Motor neuron (in vitro differentiated cells): ENCODE results near the gene NAA16. TPM values are rescaled to one million over a fixed set of nuclear protein-coding genes. Genes with fewer than 3 reads are reported as not detected.
"Not testable (repeated sequence)": the region's sequence is repeated elsewhere in the genome, so short reads cannot be mapped to it uniquely, and the experiment has no call there.

ENCODE experiments used
- ATAC-seq, 8 experiments: fragments of 200-7000 bp; cut with Tn5 transposase; replicated peaks in 6 of 8; 2 replicates each; pipeline ENCODE4 v1.8.0; 2021; ENCODE audit warnings: mild to moderate bottlenecking in 8 of 8, moderate library complexity in 8 of 8
- H3K27ac ChIP-seq, 2 donors: fragments of 250-450 bp; sonication (Bioruptor Pico); 2 replicates each; pipeline ENCODE4 v1.9.0; 2021; ENCODE audit warnings: antibody characterized with exemption in 2 of 2, mild to moderate bottlenecking in 2 of 2, moderate library complexity in 1 of 2
- H3K4me1 ChIP-seq, 2 donors: fragments of 250-450 bp; sonication (Bioruptor Pico); replicated peaks in 1 of 2; 2 replicates each; pipeline ENCODE4 v1.6.1; 2021; ENCODE audit warnings: antibody characterized with exemption in 2 of 2, mild to moderate bottlenecking in 2 of 2, moderate library complexity in 1 of 2
- H3K4me3 ChIP-seq, 5 donors: fragments of 250-450 bp; sonication (Bioruptor Pico); 2 replicates each; pipeline ENCODE4 v1.9.0; 2021; ENCODE audit warnings: antibody characterized with exemption in 5 of 5, mild to moderate bottlenecking in 5 of 5, moderate library complexity in 4 of 5
- WGBS, 10 experiments: fragments of 450-650 bp; shearing (Covaris generic); methylation state at CpG; one replicate each; pipeline ENCODE4 v1.0.0; 2022; 5-methylcytosine and 5-hydroxymethylcytosine counted together
- in situ Hi-C, 9 experiments: fragments of 400-800 bp; cut with MboI; loops; one replicate each; pipeline ENCODE4 v1.15.0; 2021; ENCODE audit warnings: low sequenced_read_pairs in 9 of 9, low pct_unique_long_range_greater_than_20kb in 2 of 9; ENCODE audit not compliant: unreplicated experiment in 9 of 9
- total RNA-seq, 8 experiments: library from RNA; unstranded; fragments of 300-600 nt; gene quantifications; 2 replicates each; pipeline versions ENCODE4 v1.2.3 to v1.2.4, GENCODE V29; 2022

Gene NAA16
- total RNA-seq, 8 experiments from 2014 or later = 8.3 to 41.9 (median 20.2) TPM

GRCh38 chr13:41345914-41346589, 35.0 kb downstream of the NAA16 start:
- no peaks in the 10 kb centered on the region for H3K4me1 ChIP-seq
- ATAC-seq = no peak
- in situ Hi-C loops = no loop called here
- H3K4me3 ChIP-seq = no peak overlapping the region
- 84 to 100% (median 92%) methylated on average over 1 to 8 of the region's 9 CpGs for WGBS, 10 experiments
- H3K27ac ChIP-seq = no peak overlapping the region

GRCh38 chr13:41352935-41353840, 42.1 kb downstream of the NAA16 start:
- peak in 4 of 8 experiments; percentile 19 to 95 (median 88) for ATAC-seq
- Histone ChIP-seq H3K4me3 (no peak overlapping the region), H3K4me1 (no peaks in the 10 kb centered on the region), H3K27ac (no peak overlapping the region)
- in situ Hi-C loops = loop anchor here in 1 of 9 experiments (25.0 kb wide), 1 partner anchor 759 kb away; no protein-coding TSS in a partner anchor
- 0 to 75% (median 48%) methylated on average over 1 to 12 of the region's 14 CpGs for WGBS, 10 experiments

- Histone ChIP-seq H3K4me1 (no peaks in the 10 kb centered on the region), H3K27ac (no peak overlapping the region), H3K4me3 (no peak overlapping the region)
- 52 to 94% (median 78%) methylated on average over 2 to 5 of the region's 5 CpGs; no CpG with 5 or more reads in 1 of the 10 experiments for WGBS, 10 experiments
- no peak for ATAC-seq
- in situ Hi-C loops = loop anchor here in 1 of 9 experiments (25.0 kb wide), 1 partner anchor 758 kb away; no protein-coding TSS in a partner anchor
Observed at GRCh38 chr13:41354416-41354815, 43.3 kb downstream of the NAA16 start.

DNA sequence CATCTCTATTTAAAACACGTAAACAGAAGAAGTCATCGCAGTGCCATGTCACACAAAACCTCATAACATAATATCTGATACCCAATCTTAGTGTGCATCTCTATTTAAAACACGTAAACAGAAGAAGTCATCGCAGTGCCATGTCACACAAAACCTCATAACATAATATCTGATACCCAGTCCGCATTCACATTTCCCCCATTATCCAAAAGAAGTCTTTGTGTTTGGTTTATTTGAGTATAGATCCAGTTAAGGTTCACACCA, 45.2 kb downstream of the NAA16 start:
- ATAC-seq, H3K4me1 ChIP-seq, H3K4me3 ChIP-seq, H3K27ac ChIP-seq: not testable (repeated sequence)
- in situ Hi-C loops = loop anchor here in 1 of 9 experiments (25.0 kb wide), 1 partner anchor 756 kb away; no protein-coding TSS in a partner anchor
- 90 to 100% (median 97%) methylated on average over 1 to 3 of the region's 5 CpGs; no CpG with 5 or more reads in 5 of the 10 experiments for WGBS, 10 experiments

DNA sequence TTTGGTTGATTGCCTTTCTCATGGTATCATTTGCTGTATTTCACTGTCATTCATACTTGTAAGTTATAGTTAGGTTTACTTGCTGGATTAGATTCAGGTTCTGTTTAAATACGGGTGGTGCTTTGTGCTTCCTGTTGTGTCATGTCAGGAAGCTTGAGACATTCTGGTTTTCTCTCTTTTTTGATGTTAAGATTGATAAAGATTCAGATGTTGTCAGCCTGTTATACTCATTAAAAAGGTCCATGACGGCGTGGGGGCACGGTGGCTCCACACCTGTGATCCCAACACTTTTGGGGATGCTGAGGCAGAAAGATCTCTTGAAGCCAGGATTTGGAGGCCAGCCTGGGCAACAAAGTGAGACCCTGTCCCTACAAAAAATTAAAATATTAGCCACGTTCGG, 45.7 kb downstream of the NAA16 start:
- no peak overlapping the region for H3K27ac ChIP-seq
- WGBS, 10 experiments = 73 to 100% (median 96%) methylated on average over 1 to 5 of the region's 6 CpGs; no CpG with 5 or more reads in 1 of the 10 experiments
- no peak overlapping the region for H3K4me3 ChIP-seq
- in situ Hi-C loops = loop anchor here in 1 of 9 experiments (25.0 kb wide), 1 partner anchor 756 kb away; no protein-coding TSS in a partner anchor
- ATAC-seq = no peak
- H3K4me1 ChIP-seq = no peaks in the 10 kb centered on the region

DNA sequence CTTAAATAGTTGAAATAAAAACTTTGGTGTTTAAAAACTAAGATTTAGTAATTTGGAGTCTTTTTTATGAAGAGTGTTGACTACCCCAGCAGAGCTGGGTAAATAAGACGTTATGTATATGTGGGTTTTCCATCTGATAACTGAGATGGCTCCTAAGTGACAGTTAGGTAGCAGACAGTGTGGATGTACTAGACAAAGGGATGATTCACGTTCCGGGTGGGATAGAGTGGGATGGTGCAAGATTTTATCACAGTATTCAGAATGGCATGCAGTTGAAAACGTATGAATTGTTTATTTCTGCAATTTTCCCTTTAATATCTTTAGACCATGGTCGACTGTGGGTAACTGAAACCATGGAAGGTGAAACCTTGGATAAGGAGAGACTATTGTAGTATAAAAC, 50.4 kb downstream of the NAA16 start:
- no peak for ATAC-seq
- Histone ChIP-seq H3K4me1 (no peaks in the 10 kb centered on the region), H3K4me3 (no peak overlapping the region), H3K27ac (no peak overlapping the region)
- in situ Hi-C loops = loop anchor here in 1 of 9 experiments (25.0 kb wide), 1 partner anchor 751 kb away; no protein-coding TSS in a partner anchor
- 25 to 90% (median 69%) methylated on average over 2 to 5 of the region's 5 CpGs for WGBS, 10 experiments

DNA sequence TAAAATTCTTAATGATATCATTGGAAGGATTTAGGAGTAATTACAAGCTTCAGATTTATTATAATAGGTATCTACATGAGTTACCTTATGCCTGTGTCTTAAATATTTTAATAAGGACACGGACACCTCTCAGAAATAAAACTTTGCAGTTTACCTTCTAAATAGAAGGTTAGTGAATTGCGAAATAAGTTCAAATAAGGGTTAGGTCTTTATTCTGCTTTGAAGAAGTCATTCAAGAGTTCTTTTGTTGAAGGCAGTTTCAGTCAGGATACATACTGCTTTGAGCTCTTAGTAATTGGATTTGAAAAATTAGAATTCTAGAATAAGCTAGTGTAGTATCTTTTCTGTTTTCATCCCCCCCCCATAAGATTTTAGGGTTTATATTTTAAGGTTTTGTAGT, 53.0 kb downstream of the NAA16 start:
- no peaks in the 10 kb centered on the region for H3K4me1 ChIP-seq
- in situ Hi-C loops = loop anchor here in 1 of 9 experiments (25.0 kb wide), 1 partner anchor 748 kb away; no protein-coding TSS in a partner anchor
- H3K27ac ChIP-seq = no peak overlapping the region
- 92 to 100% (median 100%) methylated on average over 2 of the region's 2 CpGs; no CpG with 5 or more reads in 2 of the 10 experiments for WGBS, 10 experiments
- no peak for ATAC-seq
- H3K4me3 ChIP-seq = no peak overlapping the region

GRCh38 chr13:41365631-41366030, 54.6 kb downstream of the NAA16 start:
- in situ Hi-C loops = loop anchor here in 1 of 9 experiments (25.0 kb wide), 1 partner anchor 747 kb away; no protein-coding TSS in a partner anchor
- no peak for ATAC-seq
- H3K4me1 ChIP-seq = no peaks in the 10 kb centered on the region
- no peak overlapping the region for H3K27ac ChIP-seq
- WGBS, 10 experiments = 50 to 100% (median 89%) methylated on average over 1 to 2 of the region's 2 CpGs; no CpG with 5 or more reads in 2 of the 10 experiments
- no peak overlapping the region for H3K4me3 ChIP-seq

GRCh38 chr13:41370736-41371135, 59.7 kb downstream of the NAA16 start:
- 8 to 100% (median 92%) methylated on average over 1 to 2 of the region's 2 CpGs; no CpG with 5 or more reads in 1 of the 10 experiments for whole genome bisulfite sequencing, 10 experiments
- peak in 1 of 8 experiments; percentile 29 for ATAC-seq
- Histone ChIP-seq H3K4me1 (no peaks in the 10 kb centered on the region), H3K27ac (no peak overlapping the region), H3K4me3 (no peak overlapping the region)
- in situ Hi-C loops = loop anchor here in 1 of 9 experiments (25.0 kb wide), 1 partner anchor 742 kb away; no protein-coding TSS in a partner anchor

DNA sequence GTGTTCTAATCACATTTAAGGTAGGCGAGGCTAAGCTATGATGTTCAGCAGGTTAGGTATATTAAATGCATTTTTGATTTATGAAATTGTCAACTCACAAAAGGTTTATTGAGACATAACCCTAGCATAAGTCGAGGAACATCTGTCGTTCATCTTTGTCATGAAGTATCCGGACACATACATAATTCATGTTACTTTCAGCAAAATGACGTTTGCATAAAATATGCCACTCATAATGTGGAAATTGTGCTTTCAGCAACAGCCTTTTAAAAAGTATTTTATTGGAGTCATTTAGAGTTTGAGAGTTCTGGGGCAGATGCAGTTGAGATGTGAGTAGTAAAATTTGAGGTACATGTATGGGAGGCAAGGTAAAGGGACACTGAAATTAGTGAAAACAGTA, 66.4 kb downstream of the NAA16 start:
- no peak overlapping the region for H3K27ac ChIP-seq

GRCh38 chr13:41382431-41382830, 71.4 kb downstream of the NAA16 start:
- WGBS, 10 experiments = 25 to 74% (median 57%) methylated on average over 2 to 4 of the region's 4 CpGs
- ATAC-seq = peak in 2 of 8 experiments; percentile 39 to 91

More for the DNA sequence above, 66.4 kb downstream of the NAA16 start:
- Histone ChIP-seq H3K4me3 (no peak overlapping the region), H3K4me1 (no peaks in the 10 kb centered on the region)
- peak in 3 of 8 experiments; percentile 25 to 69 (median 54) for ATAC-seq
- WGBS, 10 experiments = 20 to 100% (median 84%) methylated on average over 1 to 5 of the region's 5 CpGs
- in situ Hi-C loops = no loop called here

GRCh38 chr13:41383386-41383785, 72.3 kb downstream of the NAA16 start:
- 17 to 92% (median 80%) methylated on average over 2 to 3 of the region's 3 CpGs; no CpG with 5 or more reads in 1 of the 10 experiments for WGBS, 10 experiments
- H3K27ac ChIP-seq = no peak overlapping the region
- in situ Hi-C loops = no loop called here
- H3K4me3 ChIP-seq = no peak overlapping the region
- no peak for ATAC-seq
- H3K4me1 ChIP-seq = no peaks in the 10 kb centered on the region

More at GRCh38 chr13:41382431-41382830, 71.4 kb downstream of the NAA16 start:
- Histone ChIP-seq H3K27ac (no peak overlapping the region), H3K4me1 (no peaks in the 10 kb centered on the region), H3K4me3 (no peak overlapping the region)
- in situ Hi-C loops = no loop called here
